NOMO-1 treated with DMSO at 0.1 percent for 48 hours (cell line): Measurements from ENCODE around the gene DNASE1.
A peak's percentile ranks its signal among the peaks of the same experiment; 100 is the strongest.

Experiments used
- DNase-seq: peaks from one replicate; lab custom pipeline; 2025; ENCODE audit not compliant: unreplicated experiment; lab: John Stamatoyannopoulos, UW

Gene DNASE1

GRCh38 chr16:3661922-3662321 lies 7.4 kb downstream of the DNASE1 start:
- DNase-seq, result no peak

DNA sequence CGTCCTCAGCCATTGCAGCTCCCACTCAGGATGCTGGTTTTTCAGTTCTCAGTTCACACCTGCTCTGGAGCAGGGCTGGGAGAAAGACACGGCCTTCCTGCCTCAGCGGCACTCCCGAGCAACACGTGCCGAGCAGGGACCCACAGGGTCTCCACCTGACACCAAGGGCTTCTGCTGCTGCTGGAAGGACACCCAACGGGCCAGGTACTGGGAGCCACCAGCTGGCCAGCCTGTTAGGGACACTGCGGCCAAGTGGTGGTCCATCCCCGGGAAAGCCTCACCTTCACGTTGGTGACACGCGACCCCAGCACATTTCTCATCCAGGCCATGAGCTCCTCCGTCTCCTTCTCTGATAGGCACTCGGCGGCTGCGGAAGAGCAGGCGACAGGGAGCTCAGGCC lies 8.1 kb downstream of the DNASE1 start:
- no peak for DNase-seq

DNA sequence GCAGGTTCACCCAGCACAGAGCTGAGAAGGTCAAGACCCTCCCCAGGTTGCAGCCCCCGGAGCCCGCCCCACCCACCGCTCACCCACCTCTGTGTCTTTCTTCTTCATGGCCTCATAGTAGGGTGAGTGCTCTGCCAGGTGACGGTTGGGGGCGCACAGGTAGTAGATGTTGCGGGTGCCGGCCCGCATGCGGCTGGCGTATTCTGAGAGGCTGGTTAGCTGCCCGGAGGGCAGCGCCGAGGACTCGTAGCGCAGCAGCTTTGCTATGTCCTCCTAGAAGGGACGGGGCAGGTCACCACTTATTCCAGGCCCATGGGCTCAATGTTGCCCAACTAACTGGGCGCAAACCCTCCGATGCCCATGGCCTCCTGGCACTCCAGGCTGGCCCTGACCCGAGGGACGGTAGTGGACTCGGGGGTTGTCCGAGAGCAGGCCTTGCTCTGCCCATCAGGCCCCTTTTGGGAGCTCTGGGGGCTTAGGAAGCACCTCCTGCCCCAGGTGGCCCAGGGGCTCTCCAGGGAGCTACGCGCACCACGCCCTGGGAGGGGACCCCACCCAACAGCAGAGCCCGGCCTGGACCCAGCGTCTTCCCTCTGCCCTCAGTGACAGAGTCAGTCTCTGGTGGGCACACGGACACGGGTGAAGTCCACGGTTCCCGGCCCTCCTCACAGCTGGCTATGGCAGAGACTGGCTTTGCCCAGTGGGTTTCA lies 9.9 kb downstream of the DNASE1 start:
- no peak for DNase-seq

- DNase-seq, result no peak
Measured at GRCh38 chr16:3665508-3665907, 11.0 kb downstream of the DNASE1 start.

DNA sequence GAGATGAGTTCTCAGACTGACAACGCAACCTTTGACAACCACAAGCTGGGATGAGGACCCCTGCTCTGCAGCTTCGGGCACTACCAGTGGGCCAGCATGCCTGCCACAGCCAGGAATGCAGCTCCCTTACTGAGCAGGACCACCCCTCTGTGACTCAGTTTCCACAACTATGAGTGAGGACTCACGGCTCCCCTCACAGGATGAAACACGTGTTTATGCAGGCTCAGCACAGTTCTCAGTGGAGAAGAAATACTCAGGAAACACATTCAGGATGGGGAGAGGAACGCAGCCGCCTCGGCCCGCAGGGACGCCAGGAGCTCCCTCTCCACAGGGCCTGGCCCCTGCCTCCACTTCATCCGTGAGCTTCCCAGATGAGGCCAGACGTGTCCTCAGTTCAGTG lies 14.1 kb downstream of the DNASE1 start:
- DNase-seq, result no peak

DNA sequence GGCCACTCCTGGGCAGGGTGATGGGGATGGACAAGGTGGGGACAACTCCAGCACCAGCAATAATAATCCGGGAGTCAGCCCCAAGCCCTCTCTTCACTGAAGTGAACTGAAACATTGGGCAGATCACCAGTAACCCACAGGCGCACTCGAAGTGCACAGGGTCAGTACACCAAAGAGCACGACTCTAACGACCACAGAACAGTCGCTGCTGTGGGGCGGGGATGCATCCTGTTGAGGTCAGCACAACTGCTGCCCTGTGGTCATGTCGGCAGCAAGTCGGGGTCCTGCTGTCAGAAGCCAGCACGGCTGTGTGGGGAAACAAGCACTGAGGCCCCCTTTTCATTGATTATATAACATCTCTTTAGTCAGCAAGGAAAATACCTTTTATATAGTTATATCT lies 14.6 kb downstream of the DNASE1 start:
- no peak for DNase-seq

- DNase-seq, result no peak
Measured at GRCh38 chr16:3670711-3671110, 16.2 kb downstream of the DNASE1 start.

- no peak for DNase-seq
Measured at GRCh38 chr16:3671424-3671823, 16.9 kb downstream of the DNASE1 start.

- DNase-seq, result no peak
Measured at GRCh38 chr16:3672571-3673041, 18.1 kb downstream of the DNASE1 start.

GRCh38 chr16:3673201-3673600 lies 18.7 kb downstream of the DNASE1 start:
- DNase-seq, result no peak

DNA sequence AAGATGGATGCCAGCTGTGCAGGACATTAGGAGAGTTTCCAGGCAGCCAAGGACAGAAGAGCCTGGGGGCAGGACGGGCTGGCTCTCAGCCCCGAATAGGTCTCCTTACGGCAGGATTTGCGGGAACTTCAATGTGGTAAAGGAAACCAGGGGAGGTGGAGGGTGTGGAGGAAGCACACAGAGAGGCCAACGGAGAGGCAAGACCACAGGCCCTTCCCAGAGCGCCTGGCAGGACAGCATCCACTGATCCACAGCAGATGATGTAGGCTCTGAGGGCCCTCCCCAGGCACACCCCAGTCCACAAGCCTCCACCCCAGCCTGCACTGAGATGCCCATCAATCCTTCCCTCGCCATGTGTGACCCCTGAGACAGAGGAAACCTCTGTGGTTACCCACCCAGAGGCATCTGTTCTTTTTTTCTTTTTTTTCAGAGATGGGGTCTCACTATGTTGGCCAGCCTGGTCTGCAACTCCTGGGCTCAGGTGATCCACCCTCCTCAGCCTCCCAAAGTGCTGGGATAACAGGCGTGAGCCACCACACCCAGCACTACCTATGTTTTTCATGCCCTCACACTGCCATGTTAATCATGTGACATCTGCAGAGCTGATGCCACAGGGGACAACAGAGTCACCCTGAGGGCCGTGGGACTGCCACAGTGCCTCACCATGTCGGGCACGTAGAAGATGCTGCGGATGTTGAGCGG lies 19.3 kb downstream of the DNASE1 start:
- DNase-seq, result no peak

GRCh38 chr16:3674513-3675295 lies 20.2 kb downstream of the DNASE1 start:
- DNase-seq, result no peak

DNA sequence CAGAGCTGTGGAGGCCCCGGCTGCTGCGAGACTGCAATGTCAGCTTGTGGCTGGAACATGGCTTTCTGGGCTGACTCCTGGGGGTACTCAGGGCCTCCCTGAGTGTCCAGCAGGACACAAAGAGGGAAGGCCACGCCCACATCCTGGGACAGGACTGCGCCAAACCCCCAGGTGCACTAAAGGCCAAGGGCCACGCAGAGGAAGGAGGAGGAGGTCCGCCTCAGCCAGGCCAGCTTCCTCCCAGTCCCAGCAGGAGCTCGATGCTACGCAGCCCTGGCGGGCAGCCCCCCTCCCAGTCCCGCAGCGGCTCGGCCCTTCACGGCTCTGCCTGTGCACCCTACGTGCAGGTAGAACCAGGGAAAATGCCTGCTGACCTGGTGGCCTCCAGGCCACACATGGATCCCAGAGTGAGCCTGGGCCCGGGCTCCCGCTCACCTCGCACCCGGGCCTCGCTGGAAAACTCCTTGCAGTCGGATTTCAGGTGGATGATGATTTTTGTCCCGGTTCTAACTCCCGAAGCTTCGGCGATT lies 21.2 kb downstream of the DNASE1 start:
- no peak for DNase-seq

GRCh38 chr16:3677994-3678393 lies 23.5 kb downstream of the DNASE1 start:
- DNase-seq, result no peak

- no peak for DNase-seq
Measured at GRCh38 chr16:3681206-3681605, 26.7 kb downstream of the DNASE1 start.

DNA sequence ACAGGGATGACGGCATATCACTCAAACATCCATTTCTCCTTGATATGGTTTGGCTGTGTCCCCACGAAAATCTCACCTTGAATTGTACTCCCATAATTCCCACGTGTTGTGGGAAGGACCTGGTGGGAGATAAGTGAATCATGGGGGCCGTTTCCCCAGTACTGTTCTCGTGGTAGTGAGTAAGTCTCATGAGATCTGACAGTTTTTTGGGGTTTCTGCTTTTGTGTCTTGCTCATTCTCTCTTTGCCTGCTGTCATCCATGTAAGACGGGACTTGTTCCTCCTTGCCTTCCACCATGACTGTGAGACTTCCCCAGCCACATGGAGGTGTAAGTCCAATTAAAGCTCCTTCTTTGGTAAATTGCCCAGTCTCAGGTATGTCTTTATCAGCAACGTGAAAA lies 32.5 kb downstream of the DNASE1 start:
- DNase-seq, result no peak

GRCh38 chr16:3687792-3688191 lies 33.3 kb downstream of the DNASE1 start:
- DNase-seq, result no peak

DNA sequence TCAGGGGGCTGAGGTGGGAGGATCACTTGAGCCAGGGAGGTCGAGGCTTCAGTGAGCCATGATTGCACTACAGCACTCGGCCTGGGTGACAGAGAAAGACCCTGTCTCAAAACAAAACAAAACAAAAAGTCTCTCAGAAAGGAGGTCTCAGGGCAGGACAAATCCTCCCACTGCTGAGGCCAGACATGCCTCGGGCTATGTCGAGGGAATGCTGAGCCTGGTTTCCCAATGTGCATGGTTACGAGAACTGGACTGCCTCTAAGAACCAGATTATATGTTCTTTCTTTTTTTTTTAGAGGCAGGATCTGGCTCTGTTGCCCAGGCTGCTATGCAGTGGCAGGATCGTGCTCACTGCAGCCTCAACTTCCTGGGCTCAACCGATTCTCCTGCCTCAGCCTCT lies 35.2 kb downstream of the DNASE1 start:
- no peak for DNase-seq

DNA sequence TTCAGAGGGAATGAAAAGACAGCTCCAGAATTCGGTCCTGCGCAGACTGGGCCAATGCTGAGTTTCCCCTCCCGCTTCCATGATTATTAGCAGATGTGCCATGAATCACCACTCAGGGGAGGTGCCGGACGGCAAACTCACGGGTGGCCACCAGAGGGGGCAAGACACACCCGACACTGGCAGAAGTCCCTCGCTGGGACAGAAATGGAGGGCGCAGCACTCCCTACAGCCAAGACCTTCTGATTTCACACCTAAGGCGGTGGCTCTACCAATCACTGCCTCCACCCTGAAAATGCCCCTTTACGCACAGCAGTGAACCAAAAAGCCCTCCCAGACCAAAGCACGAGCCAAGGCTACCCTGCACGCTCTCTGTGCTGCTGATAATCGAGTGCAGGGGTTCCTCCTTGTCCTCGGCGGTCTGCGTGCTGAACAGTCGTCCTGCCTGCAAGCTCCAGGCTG lies 36.0 kb downstream of the DNASE1 start:
- peak; percentile 62 for DNase-seq

DNA sequence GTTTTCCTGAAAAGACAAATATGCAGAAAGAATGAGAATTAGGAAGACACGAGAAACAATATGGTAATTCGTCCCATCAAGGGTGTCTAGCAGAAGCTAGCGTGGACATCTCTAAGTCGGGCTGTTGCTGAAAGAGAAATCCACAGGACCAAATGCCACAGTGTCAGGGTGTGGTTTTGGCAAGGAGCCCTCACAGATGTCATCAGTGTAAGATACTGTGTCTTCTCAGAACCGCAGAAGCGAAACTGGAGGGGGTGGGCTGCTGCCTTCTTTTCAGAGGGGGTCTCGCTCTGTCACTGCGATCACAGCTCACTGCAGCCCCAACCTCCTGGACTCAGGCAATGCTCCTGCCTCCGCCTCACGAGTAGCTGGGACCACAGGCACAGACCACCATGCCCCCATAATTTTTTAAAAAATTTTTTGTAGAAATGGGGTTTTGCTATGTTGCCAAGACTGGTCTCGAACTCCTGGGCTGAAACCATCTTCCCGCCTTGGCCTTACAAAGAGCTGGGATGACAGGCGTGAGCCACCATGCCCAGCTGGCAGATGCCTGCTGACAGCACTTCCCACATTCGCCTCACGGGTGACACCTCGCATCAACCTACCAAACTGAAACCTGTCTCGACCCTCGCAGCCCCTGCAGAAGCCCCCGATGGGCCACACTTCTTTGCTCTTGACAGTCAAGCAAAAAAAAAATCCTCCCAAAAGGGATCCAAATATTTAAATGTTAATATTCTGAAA lies 36.7 kb downstream of the DNASE1 start:
- DNase-seq, result no peak

- DNase-seq, result no peak
Measured at GRCh38 chr16:3691761-3692160, 37.3 kb downstream of the DNASE1 start.
